K562 (cell line): ENCODE results near the gene GPHA2. TPM values are rescaled to one million over a fixed set of nuclear protein-coding genes. Genes with fewer than 3 reads are reported as not detected.

Experiments
- CBX1 ChIP-seq: sonication (generic); IDR thresholded peaks from 2 replicates; pipeline ENCODE4 v1.6.1; 2016; ENCODE audit warnings: antibody characterized with exemption, low read depth, mild to moderate bottlenecking
- CUX1 ChIP-seq: fragments of 200-800 bp; sonication (Bioruptor generic); IDR thresholded peaks from 2 replicates; pipeline ENCODE4 v1.6.1; 2016; ENCODE audit warnings: missing genetic modification characterization, missing compliant biosample characterization
- FOXA3 ChIP-seq, 2 experiments: fragments of 450-650 bp in 1 of 2; sonication (generic) in 1 of 2; formaldehyde crosslinking; IDR thresholded peaks in 1 of 2; conservative IDR thresholded peaks in 1 of 2; 2 replicates each; pipeline versions ENCODE4 v1.4.0 to v1.8.0; 2020 to 2022; ENCODE audit warnings: mild to moderate bottlenecking in 2 of 2, missing genetic modification reagents in 1 of 2
- MBD1 ChIP-seq: fragments of 250-450 bp; sonication (Bioruptor Pico); IDR thresholded peaks from 2 replicates; pipeline ENCODE4 v1.8.0; 2022; ENCODE audit warnings: inconsistent platforms
- RB1 ChIP-seq: fragments of 450-650 bp; IDR thresholded peaks from 2 replicates; pipeline ENCODE4 v1.6.1; 2017; ENCODE audit warnings: low read depth, mild to moderate bottlenecking
- RBM22 ChIP-seq: fragments of 200-400 bp; formaldehyde crosslinking; IDR thresholded peaks from 2 replicates; pipeline ENCODE4 v1.6.1; 2018; ENCODE audit warnings: low read length, low read depth; ENCODE audit not compliant: poor library complexity, severe bottlenecking
- SAP30 ChIP-seq: fragments of 200-600 bp; sonication (generic); IDR thresholded peaks from 2 replicates; pipeline ENCODE4 v1.6.1; 2012; ENCODE audit warnings: borderline replicate concordance, low read depth, mild to moderate bottlenecking, moderate library complexity, low read length, control low read depth, inconsistent platforms; ENCODE audit not compliant: insufficient read depth, poor library complexity, severe bottlenecking
- SIRT6 ChIP-seq: IDR thresholded peaks from one replicate; pipeline ENCODE4 v1.6.1; 2012; ENCODE audit warnings: low read depth, mild to moderate bottlenecking, control low read depth, inconsistent platforms, low read length, moderate library complexity
- SNIP1 ChIP-seq: fragments of 450-650 bp; IDR thresholded peaks from 2 replicates; pipeline ENCODE4 v1.7.1; 2017; ENCODE audit warnings: low read depth, mild to moderate bottlenecking
- SUPT5H ChIP-seq: fragments of 450-650 bp; IDR thresholded peaks from 2 replicates; pipeline ENCODE4 v1.6.1; 2016
- XRCC4 ChIP-seq: IDR thresholded peaks from one replicate; pipeline ENCODE4 v1.6.1; 2011; ENCODE audit not compliant: insufficient read depth, insufficient read length; ENCODE audit errors: extremely low read depth
- ZBTB17 ChIP-seq: fragments of 450-650 bp; formaldehyde crosslinking; IDR thresholded peaks from 2 replicates; pipeline ENCODE4 v1.4.0; 2020; ENCODE audit warnings: mild to moderate bottlenecking
- ZBTB9 ChIP-seq: fragments of 450-650 bp; formaldehyde crosslinking; IDR thresholded peaks from 2 replicates; pipeline ENCODE4 v1.4.0; 2020; ENCODE audit warnings: mild to moderate bottlenecking, moderate library complexity
- ZNF280B ChIP-seq: fragments of 250-450 bp; sonication (Bioruptor Pico); IDR thresholded peaks from 2 replicates; pipeline ENCODE4 v1.5.1; 2021; ENCODE audit warnings: mild to moderate bottlenecking
- ZNF639 ChIP-seq, 2 experiments: fragments of 200-800 bp in 1 of 2; sonication (Bioruptor generic) in 1 of 2; sonication (generic) in 1 of 2; formaldehyde crosslinking in 1 of 2; IDR thresholded peaks in 1 of 2; conservative IDR thresholded peaks in 1 of 2; 2 replicates each; pipeline versions ENCODE4 v1.5.0 to v1.6.1; 2016 to 2020; ENCODE audit warnings: missing compliant biosample characterization in 1 of 2, missing genetic modification characterization in 1 of 2, missing genetic modification reagents in 1 of 2
- polyA plus RNA-seq, 8 experiments: library from polyadenylated mRNA; depleted of rRNA in 4 of 8; stranded (reverse) in 5 of 8; unstranded in 3 of 8; fragments of >200 nt; fragmentation: Nextera tagmentation in 2 of 8; fragmentation: Illumina TruSeq in 1 of 8; extraction: Ambion mirVana in 2 of 8; extraction: Trizol in 1 of 8; gene quantifications; 2 replicates each; pipeline versions ENCODE4 v1.2.1 to v1.2.3, GENCODE V29; 2011 to 2014; ENCODE audit warnings: inconsistent platforms in 1 of 8, missing spikeins in 1 of 8
- total RNA-seq, 7 experiments: library from RNA; depleted of rRNA in 6 of 7; stranded (reverse); fragments of >200 nt in 6 of 7; fragmentation: Illumina TruSeq in 2 of 7; extraction: Trizol in 2 of 7; gene quantifications; 2 replicates each; pipeline versions ENCODE4 v1.2.1 to v1.2.3, GENCODE V29; 2011 to 2021; ENCODE audit warnings: low replicate concordance in 1 of 7

GPHA2 gene
- total and polyA plus RNA-seq, 9 of the 15 experiments (the other 6 are each of a cell fraction or from before 2014, with no cell fraction given): 0.17 to 0.22 TPM; not detected in 7

GRCh38 chr11:64932324-64932723, 3.4 kb downstream of the GPHA2 start (continued):
- no peak for TF ChIP-seq MBD1 (CRISPR knock-in tag)
- no peak for TF ChIP-seq RBM22
- no peak for TF ChIP-seq SNIP1
- TF ChIP-seq RB1: no peak
- TF ChIP-seq SUPT5H: no peak
- no peak for TF ChIP-seq ZBTB9 (CRISPR knock-in tag)
- no peak for TF ChIP-seq SIRT6
- TF ChIP-seq SAP30: no peak
- peak; percentile 40; the same call in 1 of the 2 replicates for TF ChIP-seq CBX1
- TF ChIP-seq FOXA3 (CRISPR knock-in tag; conservative IDR thresholded peaks at IDR 0.05 in 1 of 2, IDR thresholded peaks at IDR 0.05 in 1 of 2): no peak
- no peak for TF ChIP-seq ZNF639 (CRISPR knock-in tag; conservative IDR thresholded peaks at IDR 0.05 in 1 of 2, IDR thresholded peaks at IDR 0.05 in 1 of 2)
- TF ChIP-seq ZNF280B (CRISPR knock-in tag): no peak
- TF ChIP-seq CUX1 (CRISPR knock-in tag): no peak
- no peak for TF ChIP-seq XRCC4
- no peak for TF ChIP-seq ZBTB17 (CRISPR knock-in tag)
